DOHH2 (cell line): ENCODE results near the gene TBCD.
"Not testable (repeated sequence)": the region's sequence is repeated elsewhere in the genome, so short reads cannot be mapped to it uniquely, and the experiment has no call there.

ENCODE experiments used
- CTCF ChIP-seq: fragments of 200-600 bp; sonication (generic); IDR thresholded peaks from one replicate; pipeline ENCODE4 v1.5.1; 2014; ENCODE audit warnings: antibody characterized with exemption, mild to moderate bottlenecking, low read depth, low read length; ENCODE audit not compliant: poor library complexity, severe bottlenecking
- EZH2phosphoT487 ChIP-seq: fragments of 200-600 bp; sonication (generic); IDR thresholded peaks from 2 replicates; pipeline ENCODE4 v1.6.1; 2017; ENCODE audit warnings: borderline replicate concordance, mild to moderate bottlenecking, antibody characterized with exemption, low read length, moderate library complexity, mixed read lengths

DNA sequence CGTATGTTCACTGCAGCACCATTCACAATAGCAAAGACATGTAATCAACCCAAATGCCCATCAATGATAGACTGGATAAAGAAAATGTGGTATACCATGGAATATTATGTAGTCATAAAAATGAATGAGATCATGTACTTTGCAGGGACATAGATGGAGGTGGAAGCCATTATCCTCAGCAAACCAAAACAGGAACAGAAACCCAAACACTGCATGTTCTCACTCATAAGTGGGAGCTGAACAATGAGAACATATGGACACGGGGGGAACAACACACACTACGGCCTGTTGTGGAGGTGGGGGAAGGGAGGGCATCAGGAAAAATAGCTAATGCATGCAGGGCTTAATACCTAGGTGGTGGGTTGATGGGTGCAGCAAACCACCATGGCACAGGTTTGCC, 237.2 kb downstream of the TBCD start:
- TF ChIP-seq CTCF, EZH2phosphoT487: not testable (repeated sequence)
